ENCODE data around the gene CD320. TPM values are rescaled to one million over a fixed set of nuclear protein-coding genes. Genes with fewer than 3 reads are reported as not detected.
A peak's percentile ranks its signal among the peaks of the same experiment; 100 is the strongest.

The CD320 gene
- polyA plus RNA-seq, 1 experiment: 40.4 TPM

GRCh38 chr19:8252922-8253589 is 55.1 kb downstream of the CD320 start:
- H3K4me3 ChIP-seq (ENCODE audit: low read depth, low read length): no peak overlapping the region
- H3K36me3 ChIP-seq (ENCODE audit: control insufficient read depth, insufficient read depth, low read length): no peaks in the 10 kb centered on the region; the same call in 1 of the 2 replicates
- DNase-seq (ENCODE audit: low read depth): no peak
- TF ChIP-seq, protein P1, sequence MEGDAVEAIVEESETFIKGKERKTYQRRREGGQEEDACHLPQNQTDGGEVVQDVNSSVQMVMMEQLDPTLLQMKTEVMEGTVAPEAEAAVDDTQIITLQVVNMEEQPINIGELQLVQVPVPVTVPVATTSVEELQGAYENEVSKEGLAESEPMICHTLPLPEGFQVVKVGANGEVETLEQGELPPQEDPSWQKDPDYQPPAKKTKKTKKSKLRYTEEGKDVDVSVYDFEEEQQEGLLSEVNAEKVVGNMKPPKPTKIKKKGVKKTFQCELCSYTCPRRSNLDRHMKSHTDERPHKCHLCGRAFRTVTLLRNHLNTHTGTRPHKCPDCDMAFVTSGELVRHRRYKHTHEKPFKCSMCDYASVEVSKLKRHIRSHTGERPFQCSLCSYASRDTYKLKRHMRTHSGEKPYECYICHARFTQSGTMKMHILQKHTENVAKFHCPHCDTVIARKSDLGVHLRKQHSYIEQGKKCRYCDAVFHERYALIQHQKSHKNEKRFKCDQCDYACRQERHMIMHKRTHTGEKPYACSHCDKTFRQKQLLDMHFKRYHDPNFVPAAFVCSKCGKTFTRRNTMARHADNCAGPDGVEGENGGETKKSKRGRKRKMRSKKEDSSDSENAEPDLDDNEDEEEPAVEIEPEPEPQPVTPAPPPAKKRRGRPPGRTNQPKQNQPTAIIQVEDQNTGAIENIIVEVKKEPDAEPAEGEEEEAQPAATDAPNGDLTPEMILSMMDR (IDR thresholded peaks at IDR 0.05; ENCODE audit: insufficient read depth, low read depth, low read length): peak; percentile 91
- CTCF ChIA-PET: interaction anchor here (0.6 to 7.5 kb wide), 12 partner anchors 11 to 329 kb away, joined by 3 to 57 read pairs (median 4); partner anchors contain the start of gene TIMM44
- POLR2A ChIA-PET: no interaction called here
- no peaks in the 10 kb centered on the region for H3K27me3 ChIP-seq (ENCODE audit: control insufficient read depth, insufficient read depth, low read length)

Other genes with a start within 250 kb of the CD320 start
- gene FBN3, start 158.8 kb downstream of the CD320 start, polyA plus RNA-seq (2011; rRNA removed): not detected in 2 replicates
- 7.6 and 7.7 TPM in 2 replicates for gene CERS4, start 99.0 kb downstream of the CD320 start, polyA plus RNA-seq (2011; rRNA removed)
- gene NDUFA7, start 13.0 kb upstream of the CD320 start, polyA plus RNA-seq (2011; rRNA removed): 40.5 and 48.3 TPM in 2 replicates
- 371 and 525 TPM in 2 replicates for gene RPS28, start 13.1 kb upstream of the CD320 start, polyA plus RNA-seq (2011; rRNA removed)
- gene KANK3, start 34.9 kb upstream of the CD320 start, polyA plus RNA-seq (2011; rRNA removed): 0.02 TPM in 1 of 2 replicates, not detected in the other
- gene ANGPTL4, start 55.8 kb upstream of the CD320 start, polyA plus RNA-seq (2011; rRNA removed): 2.2 and 3.2 TPM in 2 replicates
- gene RAB11B, start 82.0 kb upstream of the CD320 start, polyA plus RNA-seq (2011; rRNA removed): 27.3 and 50.0 TPM in 2 replicates
- 27.3 and 39.3 TPM in 2 replicates for gene MARCHF2, start 104.9 kb upstream of the CD320 start, polyA plus RNA-seq (2011; rRNA removed)
- gene HNRNPM, start 136.6 kb upstream of the CD320 start, polyA plus RNA-seq (2011; rRNA removed): 60.2 and 81.6 TPM in 2 replicates
- gene PRAM1, start 194.3 kb upstream of the CD320 start, polyA plus RNA-seq (2011; rRNA removed): 0.04 TPM in 1 of 2 replicates, not detected in the other
- 3.7 and 5.7 TPM in 2 replicates for gene ZNF414, start 205.8 kb upstream of the CD320 start, polyA plus RNA-seq (2011; rRNA removed)